Right renal cortex interstitium (tissue), 3 donors: ENCODE data around the gene HPS1. TPM values are rescaled to one million over a fixed set of nuclear protein-coding genes. Genes with fewer than 3 reads are reported as not detected.

Experiments
- DNase-seq, 3 donors: peaks; one replicate each; pipeline ENCODE4 v3.0.0-alpha.2; 2013; ENCODE audit warnings: low read depth in 3 of 3, low spot score in 2 of 3
- polyA plus RNA-seq, 3 donors: library from polyadenylated mRNA; unstranded; fragments of 120-200 nt; gene quantifications; one replicate each; pipeline ENCODE4 v1.2.1, GENCODE V29; 2013; ENCODE audit not compliant: insufficient read length in 3 of 3

Gene HPS1
- polyA plus RNA-seq, 3 donors: 28.2 to 30.1 (median 29.4) TPM

- no peak for DNase-seq
Measured at GRCh38 chr10:98415731-98416119, 31.0 kb downstream of the HPS1 start.

- peak; percentile 78 to 87 (median 85) for DNase-seq
Measured at GRCh38 chr10:98414932-98415730, 31.6 kb downstream of the HPS1 start, which contains the start of gene PYROXD2. PYROXD2 (minus strand) TSS chr10:98415182; CDS start chr10:98415135, 47 bp downstream.

- no peak for DNase-seq
Measured at GRCh38 chr10:98414578-98414931, 32.2 kb downstream of the HPS1 start.

- DNase-seq: no peak
Measured at GRCh38 chr10:98411768-98412167, 35.0 kb downstream of the HPS1 start.

GRCh38 chr10:98411166-98411565, 35.6 kb downstream of the HPS1 start:
- no peak for DNase-seq

GRCh38 chr10:98410759-98411158, 36.0 kb downstream of the HPS1 start:
- DNase-seq: no peak

- no peak for DNase-seq
Measured at GRCh38 chr10:98410135-98410743, 36.5 kb downstream of the HPS1 start.

GRCh38 chr10:98408799-98409198, 37.9 kb downstream of the HPS1 start:
- DNase-seq: no peak

GRCh38 chr10:98407744-98408241, 38.9 kb downstream of the HPS1 start:
- DNase-seq: no peak

GRCh38 chr10:98407017-98407743, 39.6 kb downstream of the HPS1 start:
- DNase-seq: no peak

- DNase-seq: no peak
Measured at GRCh38 chr10:98405422-98405821, 41.3 kb downstream of the HPS1 start.

GRCh38 chr10:98404571-98405359, 42.0 kb downstream of the HPS1 start:
- DNase-seq: no peak

GRCh38 chr10:98403812-98404504, 42.8 kb downstream of the HPS1 start:
- DNase-seq: no peak

- DNase-seq: no peak
Measured at GRCh38 chr10:98402931-98403718, 43.6 kb downstream of the HPS1 start.

- no peak for DNase-seq
Measured at GRCh38 chr10:98402478-98402877, 44.3 kb downstream of the HPS1 start.

GRCh38 chr10:98400482-98400881, 46.3 kb downstream of the HPS1 start:
- no peak for DNase-seq

GRCh38 chr10:98399784-98400183, 47.0 kb downstream of the HPS1 start:
- DNase-seq: no peak

- DNase-seq: no peak
Measured at GRCh38 chr10:98397089-98397600, 49.6 kb downstream of the HPS1 start.
